CD4-positive, alpha-beta T cell (primary cell): ENCODE results near the gene LSAMP. TPM values are rescaled to one million over a fixed set of nuclear protein-coding genes. Genes with fewer than 3 reads are reported as not detected.

Experiments
- ATAC-seq: fragments of 200-7000 bp; cut with Tn5 transposase; one replicate; pipeline ENCODE4 v1.10.0; 2022; ENCODE audit warnings: mild to moderate bottlenecking; ENCODE audit not compliant: poor library complexity
- CTCF ChIA-PET: fragments of 350-600 bp; sonication (Branson Sonifier 250); formaldehyde crosslinking; loops from one replicate; lab custom pipeline; 2021; ENCODE audit warnings: antibody characterized with exemption, inconsistent platforms; lab: Charles Lee
- POLR2A ChIA-PET: fragments of 350-600 bp; sonication (Branson Sonifier 250); formaldehyde crosslinking; loops from one replicate; lab custom pipeline; 2021; ENCODE audit warnings: antibody characterized with exemption, inconsistent platforms; lab: Charles Lee
- DNase-seq, 14 experiments: peaks; one replicate each; pipeline ENCODE4 v3.0.0-alpha.2; 2013 to 2020; ENCODE audit warnings: mixed read lengths in 2 of 14
- H3K27ac ChIP-seq, 2 donors: one replicate each; pipeline versions ENCODE4 v1.5.1 to v1.7.0; 2013; ENCODE audit warnings: low read length in 2 of 2, low read depth in 1 of 2, mild to moderate bottlenecking in 1 of 2
- H3K27me3 ChIP-seq, 2 experiments: 1 replicate in 1 of 2; 2 replicates in 1 of 2; pipeline versions ENCODE4 v1.6.1 to v1.7.0; 2013; ENCODE audit warnings: low read length in 2 of 2, control low read depth in 1 of 2, mild to moderate bottlenecking in 1 of 2, moderate library complexity in 1 of 2; ENCODE audit not compliant: insufficient read depth in 2 of 2, control insufficient read depth in 1 of 2
- H3K36me3 ChIP-seq: one replicate; pipeline ENCODE4 v1.6.1; 2013; ENCODE audit warnings: low read length, control low read depth; ENCODE audit not compliant: insufficient read depth
- H3K4me1 ChIP-seq: one replicate; pipeline ENCODE4 v1.6.1; 2013; ENCODE audit warnings: low read length, control low read depth; ENCODE audit not compliant: insufficient read depth
- H3K4me3 ChIP-seq: one replicate; pipeline ENCODE4 v1.5.1; 2013; ENCODE audit warnings: mild to moderate bottlenecking, low read length, moderate library complexity
- H3K9me3 ChIP-seq, 2 experiments: 1 replicate in 1 of 2; 2 replicates in 1 of 2; pipeline versions ENCODE4 v1.6.1 to v1.7.0; 2013; ENCODE audit warnings: low read length in 2 of 2, mild to moderate bottlenecking in 2 of 2, control low read depth in 1 of 2, moderate library complexity in 1 of 2; ENCODE audit not compliant: control insufficient read depth in 1 of 2, insufficient read depth in 1 of 2
- H3K27ac Mint-ChIP-seq: one replicate; pipeline ENCODE4 v1.8.0; 2020; ENCODE audit warnings: mixed read lengths
- H3K27me3 Mint-ChIP-seq: one replicate; pipeline ENCODE4 v1.8.0; 2021; ENCODE audit warnings: mixed read lengths
- H3K36me3 Mint-ChIP-seq: one replicate; pipeline ENCODE4 v1.8.0; 2021; ENCODE audit warnings: low read depth, mixed read lengths
- H3K4me1 Mint-ChIP-seq: one replicate; pipeline ENCODE4 v1.8.0; 2021; ENCODE audit warnings: low read depth, mixed read lengths
- H3K4me3 Mint-ChIP-seq: one replicate; pipeline ENCODE4 v1.8.0; 2020; ENCODE audit warnings: mild to moderate bottlenecking, mixed read lengths
- H3K9me3 Mint-ChIP-seq: one replicate; pipeline ENCODE4 v1.8.0; 2020; ENCODE audit warnings: mixed read lengths
- intact Hi-C, 2 experiments: fragments of 100-400 bp; cut with DNase I in 1 of 2; cut with micrococcal nuclease in 1 of 2; formaldehyde crosslinking; loops; one replicate each; pipeline versions ENCODE4 v1.15.1 to v1.9.0; 2023 to 2025; cut with DNase I, micrococcal nuclease
- total RNA-seq, 174 experiments: library from RNA in 2 of 174; stranded (reverse) in 2 of 174; gene quantifications; one replicate each; pipeline ENCODE4 v1.2.3 and lab custom pipeline; 2021 to 2026
- TF ChIP-seq, protein P1 (sequence below): fragments of 200-600 bp; IDR thresholded peaks from one replicate; pipeline ENCODE4 v1.8.0; 2022; ENCODE audit warnings: antibody characterized with exemption, mild to moderate bottlenecking

LSAMP gene
- total RNA-seq, 2 experiments from 2014 or later: not detected

DNA sequence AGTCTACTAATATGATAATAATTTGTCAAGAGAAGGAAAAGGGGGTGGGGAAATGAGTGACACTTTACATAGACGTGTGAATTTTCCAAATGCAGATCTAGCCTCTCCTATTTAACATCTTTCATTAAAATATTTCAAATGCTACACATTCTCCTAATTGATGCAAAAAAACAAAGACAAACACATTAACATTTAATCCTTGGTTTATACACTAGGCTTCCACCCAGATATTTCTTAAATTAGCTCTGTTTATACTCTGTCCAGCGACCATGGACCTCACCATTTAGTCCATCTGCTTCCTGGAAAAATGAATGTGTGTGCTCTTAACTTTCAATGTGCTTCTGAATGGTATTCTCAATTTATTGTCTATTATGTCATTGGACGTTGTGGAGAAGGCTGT, 409.9 kb downstream of the LSAMP start:
- Histone ChIP-seq H3K27me3 (no peaks in the 10 kb centered on the region), H3K4me1 (no peaks in the 10 kb centered on the region), H3K4me3 (no peak overlapping the region), H3K36me3 (no peaks in the 10 kb centered on the region), H3K27ac (no peak overlapping the region), H3K9me3 (no peaks in the 10 kb centered on the region)
- no peaks in the 10 kb centered on the region for H3K27me3 Mint-ChIP-seq
- no peaks in the 10 kb centered on the region for H3K9me3 Mint-ChIP-seq
- TF ChIP-seq, protein P1, sequence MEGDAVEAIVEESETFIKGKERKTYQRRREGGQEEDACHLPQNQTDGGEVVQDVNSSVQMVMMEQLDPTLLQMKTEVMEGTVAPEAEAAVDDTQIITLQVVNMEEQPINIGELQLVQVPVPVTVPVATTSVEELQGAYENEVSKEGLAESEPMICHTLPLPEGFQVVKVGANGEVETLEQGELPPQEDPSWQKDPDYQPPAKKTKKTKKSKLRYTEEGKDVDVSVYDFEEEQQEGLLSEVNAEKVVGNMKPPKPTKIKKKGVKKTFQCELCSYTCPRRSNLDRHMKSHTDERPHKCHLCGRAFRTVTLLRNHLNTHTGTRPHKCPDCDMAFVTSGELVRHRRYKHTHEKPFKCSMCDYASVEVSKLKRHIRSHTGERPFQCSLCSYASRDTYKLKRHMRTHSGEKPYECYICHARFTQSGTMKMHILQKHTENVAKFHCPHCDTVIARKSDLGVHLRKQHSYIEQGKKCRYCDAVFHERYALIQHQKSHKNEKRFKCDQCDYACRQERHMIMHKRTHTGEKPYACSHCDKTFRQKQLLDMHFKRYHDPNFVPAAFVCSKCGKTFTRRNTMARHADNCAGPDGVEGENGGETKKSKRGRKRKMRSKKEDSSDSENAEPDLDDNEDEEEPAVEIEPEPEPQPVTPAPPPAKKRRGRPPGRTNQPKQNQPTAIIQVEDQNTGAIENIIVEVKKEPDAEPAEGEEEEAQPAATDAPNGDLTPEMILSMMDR: no peak
- DNase-seq (no peak), ATAC-seq (no peak)
- no peak overlapping the region for H3K27ac Mint-ChIP-seq
- ChIA-PET CTCF (no interaction called here), POLR2A (no interaction called here)
- no peaks in the 10 kb centered on the region for H3K36me3 Mint-ChIP-seq
- no peak overlapping the region for H3K4me3 Mint-ChIP-seq
- intact Hi-C loops: no loop called here
- H3K4me1 Mint-ChIP-seq: no peaks in the 10 kb centered on the region

DNA sequence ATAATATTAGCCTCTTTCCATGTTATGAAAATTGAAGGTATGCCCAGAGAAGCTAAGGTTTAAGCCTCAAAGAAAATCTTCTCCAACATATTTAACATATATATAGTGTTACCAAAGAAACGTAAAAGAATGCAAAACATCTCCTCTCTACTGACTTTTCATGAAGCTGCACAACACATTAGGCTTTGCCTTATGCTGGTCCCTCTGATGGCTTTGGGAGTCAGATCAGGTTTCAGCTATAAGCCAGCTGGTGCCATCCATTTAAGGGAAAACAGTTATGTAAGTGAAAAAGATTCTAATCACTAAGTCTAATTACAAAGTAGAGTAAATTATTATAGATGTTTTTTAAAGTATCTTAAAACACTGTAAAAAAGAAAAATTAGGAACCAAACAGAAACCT, 410.5 kb downstream of the LSAMP start:
- H3K4me1 ChIP-seq: no peaks in the 10 kb centered on the region
- no peak overlapping the region for H3K27ac ChIP-seq
- H3K27me3 ChIP-seq: no peaks in the 10 kb centered on the region
- Mint-ChIP-seq H3K4me3 (no peak overlapping the region), H3K36me3 (no peaks in the 10 kb centered on the region), H3K27me3 (no peaks in the 10 kb centered on the region), H3K9me3 (no peaks in the 10 kb centered on the region), H3K27ac (no peak overlapping the region), H3K4me1 (no peaks in the 10 kb centered on the region)
- POLR2A ChIA-PET: no interaction called here
- intact Hi-C loops: no loop called here
- TF ChIP-seq, protein P1: no peak
- CTCF ChIA-PET: no interaction called here
- H3K4me3 ChIP-seq: no peak overlapping the region
- no peak for ATAC-seq
- H3K36me3 ChIP-seq: no peaks in the 10 kb centered on the region
- H3K9me3 ChIP-seq: no peaks in the 10 kb centered on the region
- no peak for DNase-seq

GRCh38 chr3:116034086-116034485, 411.2 kb downstream of the LSAMP start:
- intact Hi-C loops: no loop called here
- no peaks in the 10 kb centered on the region for H3K36me3 Mint-ChIP-seq

More at GRCh38 chr3:116034086-116034485, 411.2 kb downstream of the LSAMP start:
- Histone ChIP-seq H3K9me3 (no peaks in the 10 kb centered on the region), H3K36me3 (no peaks in the 10 kb centered on the region), H3K27ac (no peak overlapping the region), H3K4me1 (no peaks in the 10 kb centered on the region), H3K4me3 (no peak overlapping the region), H3K27me3 (no peaks in the 10 kb centered on the region)
- Mint-ChIP-seq H3K4me3 (no peak overlapping the region), H3K27me3 (no peaks in the 10 kb centered on the region), H3K9me3 (no peaks in the 10 kb centered on the region), H3K4me1 (no peaks in the 10 kb centered on the region), H3K27ac (no peak overlapping the region)
- TF ChIP-seq, protein P1: no peak
- no peak for DNase-seq
- ATAC-seq: no peak
- POLR2A ChIA-PET: no interaction called here
- CTCF ChIA-PET: no interaction called here
